ENCODE measurements around the gene ONECUT2.

The ONECUT2 gene

DNA sequence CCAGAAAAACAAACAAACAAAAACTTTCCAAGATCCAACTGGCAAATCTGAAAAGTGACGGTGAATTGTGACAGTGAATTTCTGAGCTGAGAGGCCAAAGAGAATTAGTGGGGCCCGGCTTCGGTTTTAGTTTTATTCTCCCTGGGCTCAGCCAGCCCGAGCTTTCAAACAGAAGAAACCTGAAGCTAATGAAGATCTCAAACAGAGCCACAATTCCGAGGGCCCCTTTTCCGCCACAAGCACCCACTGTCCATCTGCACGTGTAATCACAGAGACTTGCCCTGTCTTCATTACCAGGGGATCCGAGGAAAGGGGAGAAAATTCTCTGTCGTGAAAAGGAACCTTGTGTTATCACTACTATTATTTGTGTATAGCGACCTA lies 4.2 kb upstream of the ONECUT2 start:
- no peak for DNase-seq (ENCODE audit: low read depth in 2 of 2, low spot score in 1 of 2)

- no peak for DNase-seq (ENCODE audit: low read depth in 2 of 2, low spot score in 1 of 2)
Measured at GRCh38 chr18:57431467-57432080, 3.6 kb upstream of the ONECUT2 start.

DNA sequence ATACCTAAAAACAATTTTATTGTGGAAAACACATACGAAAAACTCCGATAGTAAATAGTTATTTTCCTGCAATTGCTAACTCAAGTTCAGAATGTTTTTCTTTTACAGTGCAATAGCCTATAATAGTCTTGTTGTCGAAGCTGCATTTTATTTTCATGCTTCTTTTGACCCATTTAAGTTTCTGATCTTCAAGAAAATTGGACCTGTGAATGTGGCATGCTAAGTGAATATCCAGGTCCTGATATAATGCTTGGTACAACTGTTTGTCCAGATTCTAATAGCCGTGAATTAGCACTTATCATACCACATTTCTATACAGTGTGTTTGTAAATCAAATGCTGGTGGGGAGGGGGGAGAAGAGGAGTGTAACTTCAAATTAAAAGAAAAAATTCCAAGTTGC lies 3.0 kb upstream of the ONECUT2 start:
- no peak for DNase-seq (ENCODE audit: low read depth in 2 of 2, low spot score in 1 of 2)

DNA sequence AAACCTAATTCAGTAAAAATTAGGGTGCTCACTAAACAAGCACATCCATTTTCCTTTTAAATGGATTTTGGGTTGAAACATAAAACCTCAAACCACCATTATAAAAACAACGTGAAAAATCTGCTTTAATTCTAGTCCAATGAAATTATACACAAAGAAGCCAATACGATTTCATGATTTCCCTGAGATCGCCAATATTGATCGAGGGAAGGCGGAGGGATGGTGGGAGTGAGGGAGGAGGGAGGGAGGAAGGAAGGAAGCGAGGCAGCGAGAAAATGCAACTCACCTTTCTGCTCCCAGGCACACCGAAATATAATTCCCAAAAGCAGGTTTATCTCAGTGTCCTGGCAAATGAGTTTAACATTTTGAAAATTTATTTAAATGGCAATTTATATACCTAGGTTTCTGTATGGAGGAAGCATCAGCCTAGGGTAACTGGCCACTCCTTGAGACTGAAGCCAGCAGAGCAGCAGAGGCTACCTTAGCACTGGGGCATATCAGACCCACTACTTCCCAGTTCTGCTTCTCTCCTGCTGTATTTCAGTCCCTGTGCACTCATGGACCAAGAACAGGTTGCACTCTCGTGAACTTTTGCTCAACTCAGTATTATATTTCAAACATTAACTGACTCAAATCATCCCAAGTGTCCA lies 2.3 kb upstream of the ONECUT2 start:
- DNase-seq (ENCODE audit: low read depth in 2 of 2, low spot score in 1 of 2) = no peak

- DNase-seq (ENCODE audit: low read depth in 2 of 2, low spot score in 1 of 2) = no peak
Measured at GRCh38 chr18:57433482-57433881, 1.7 kb upstream of the ONECUT2 start.

GRCh38 chr18:57433934-57434535 lies 1.1 kb upstream of the ONECUT2 start:
- no peak for DNase-seq (ENCODE audit: low read depth in 2 of 2, low spot score in 1 of 2)

DNA sequence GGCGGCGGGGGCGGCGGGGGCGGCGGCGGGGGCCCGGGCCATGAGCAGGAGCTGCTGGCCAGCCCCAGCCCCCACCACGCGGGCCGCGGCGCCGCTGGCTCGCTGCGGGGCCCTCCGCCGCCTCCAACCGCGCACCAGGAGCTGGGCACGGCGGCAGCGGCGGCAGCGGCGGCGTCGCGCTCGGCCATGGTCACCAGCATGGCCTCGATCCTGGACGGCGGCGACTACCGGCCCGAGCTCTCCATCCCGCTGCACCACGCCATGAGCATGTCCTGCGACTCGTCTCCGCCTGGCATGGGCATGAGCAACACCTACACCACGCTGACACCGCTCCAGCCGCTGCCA lies 644 bp downstream of the ONECUT2 start:
- DNase-seq (ENCODE audit: low read depth in 2 of 2, low spot score in 1 of 2) = no peak

DNA sequence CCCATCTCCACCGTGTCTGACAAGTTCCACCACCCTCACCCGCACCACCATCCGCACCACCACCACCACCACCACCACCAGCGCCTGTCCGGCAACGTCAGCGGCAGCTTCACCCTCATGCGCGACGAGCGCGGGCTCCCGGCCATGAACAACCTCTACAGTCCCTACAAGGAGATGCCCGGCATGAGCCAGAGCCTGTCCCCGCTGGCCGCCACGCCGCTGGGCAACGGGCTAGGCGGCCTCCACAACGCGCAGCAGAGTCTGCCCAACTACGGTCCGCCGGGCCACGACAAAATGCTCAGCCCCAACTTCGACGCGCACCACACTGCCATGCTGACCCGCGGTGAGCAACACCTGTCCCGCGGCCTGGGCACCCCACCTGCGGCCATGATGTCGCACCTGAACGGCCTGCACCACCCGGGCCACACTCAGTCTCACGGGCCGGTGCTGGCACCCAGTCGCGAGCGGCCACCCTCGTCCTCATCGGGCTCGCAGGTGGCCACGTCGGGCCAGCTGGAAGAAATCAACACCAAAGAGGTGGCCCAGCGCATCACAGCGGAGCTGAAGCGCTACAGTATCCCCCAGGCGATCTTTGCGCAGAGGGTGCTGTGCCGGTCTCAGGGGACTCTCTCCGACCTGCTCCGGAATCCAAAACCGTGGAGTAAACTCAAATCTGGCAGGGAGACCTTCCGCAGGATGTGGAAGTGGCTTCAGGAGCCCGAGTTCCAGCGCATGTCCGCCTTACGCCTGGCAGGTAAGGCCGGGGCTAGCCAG lies 1.2 kb downstream of the ONECUT2 start:
- DNase-seq (ENCODE audit: low read depth in 2 of 2, low spot score in 1 of 2) = no peak

DNA sequence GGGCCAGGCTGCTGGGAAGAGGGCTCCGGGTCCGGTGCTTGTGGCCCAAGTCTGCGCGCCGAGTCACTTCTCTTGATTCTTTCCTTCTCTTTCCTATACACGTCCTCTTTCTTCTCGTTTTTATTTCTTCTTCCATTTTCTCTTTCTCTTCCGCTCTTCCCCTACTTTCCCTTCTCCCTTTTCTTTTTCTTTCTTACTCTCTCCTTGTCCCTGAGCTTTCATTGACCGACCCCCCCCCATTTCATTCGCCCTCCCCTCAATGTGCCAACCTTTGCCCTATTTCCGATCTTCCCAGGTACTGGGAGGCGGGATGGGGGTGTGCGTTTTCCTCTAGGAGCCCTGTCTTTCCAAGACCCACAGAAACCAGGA lies 1.8 kb downstream of the ONECUT2 start:
- DNase-seq (ENCODE audit: low read depth in 2 of 2, low spot score in 1 of 2) = no peak

DNA sequence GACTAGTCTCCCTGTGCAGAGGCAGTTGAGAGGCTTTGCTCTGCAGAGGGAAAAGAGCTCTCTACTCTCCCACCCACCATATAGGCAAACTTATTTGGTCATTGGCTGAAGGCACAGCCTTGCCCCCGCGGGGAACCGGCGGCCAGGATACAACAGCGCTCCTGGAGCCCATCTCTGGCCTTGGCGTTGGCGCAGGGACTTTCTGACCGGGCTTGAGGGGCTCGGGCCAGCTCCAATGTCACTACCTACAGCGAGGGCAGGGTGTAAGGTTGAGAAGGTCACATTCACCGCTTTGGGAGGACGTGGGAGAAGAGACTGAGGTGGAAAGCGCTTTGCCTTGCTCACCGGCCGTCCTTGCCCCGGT lies 2.2 kb downstream of the ONECUT2 start:
- DNase-seq (ENCODE audit: low read depth in 2 of 2, low spot score in 1 of 2) = no peak

DNA sequence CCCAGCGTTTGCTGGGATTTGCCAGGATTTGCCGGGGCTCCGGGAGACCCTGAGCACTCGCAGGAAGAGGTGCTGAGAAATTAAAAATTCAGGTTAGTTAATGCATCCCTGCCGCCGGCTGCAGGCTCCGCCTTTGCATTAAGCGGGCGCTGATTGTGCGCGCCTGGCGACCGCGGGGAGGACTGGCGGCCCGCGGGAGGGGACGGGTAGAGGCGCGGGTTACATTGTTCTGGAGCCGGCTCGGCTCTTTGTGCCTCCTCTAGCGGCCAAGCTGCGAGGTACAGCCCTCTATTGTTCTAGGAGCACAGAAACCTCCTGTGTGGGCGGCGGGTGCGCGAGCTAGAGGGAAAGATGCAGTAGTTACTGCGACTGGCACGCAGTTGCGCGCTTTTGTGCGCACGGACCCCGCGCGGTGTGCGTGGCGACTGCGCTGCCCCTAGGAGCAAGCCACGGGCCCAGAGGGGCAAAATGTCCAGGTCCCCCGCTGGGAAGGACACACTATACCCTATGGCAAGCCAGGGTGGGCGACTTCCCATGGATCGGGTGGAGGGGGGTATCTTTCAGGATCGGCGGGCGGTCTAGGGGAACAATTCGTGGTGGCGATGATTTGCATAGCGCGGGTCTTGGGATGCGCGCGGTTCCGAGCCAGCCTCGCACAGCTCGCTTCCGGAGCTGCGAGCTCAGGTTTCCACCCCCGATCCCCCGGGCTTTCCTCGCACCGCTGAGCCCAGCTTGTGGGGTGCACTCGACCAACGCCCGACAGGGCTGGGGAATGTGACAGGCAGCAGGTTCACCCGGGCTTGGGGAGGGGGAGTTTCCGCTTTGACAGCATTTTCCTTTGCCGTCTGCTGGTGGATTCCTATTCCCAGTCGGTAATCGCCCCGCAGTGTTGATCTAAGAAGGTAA lies 2.8 kb downstream of the ONECUT2 start:
- DNase-seq (ENCODE audit: low read depth in 2 of 2, low spot score in 1 of 2) = no peak

GRCh38 chr18:57438743-57439608 lies 3.8 kb downstream of the ONECUT2 start:
- no peak for DNase-seq (ENCODE audit: low read depth in 2 of 2, low spot score in 1 of 2)

GRCh38 chr18:57439609-57439968 lies 4.4 kb downstream of the ONECUT2 start:
- DNase-seq (ENCODE audit: low read depth in 2 of 2, low spot score in 1 of 2) = no peak

- DNase-seq (ENCODE audit: low read depth in 2 of 2, low spot score in 1 of 2) = no peak
Measured at GRCh38 chr18:57439985-57440330, 4.8 kb downstream of the ONECUT2 start.

DNA sequence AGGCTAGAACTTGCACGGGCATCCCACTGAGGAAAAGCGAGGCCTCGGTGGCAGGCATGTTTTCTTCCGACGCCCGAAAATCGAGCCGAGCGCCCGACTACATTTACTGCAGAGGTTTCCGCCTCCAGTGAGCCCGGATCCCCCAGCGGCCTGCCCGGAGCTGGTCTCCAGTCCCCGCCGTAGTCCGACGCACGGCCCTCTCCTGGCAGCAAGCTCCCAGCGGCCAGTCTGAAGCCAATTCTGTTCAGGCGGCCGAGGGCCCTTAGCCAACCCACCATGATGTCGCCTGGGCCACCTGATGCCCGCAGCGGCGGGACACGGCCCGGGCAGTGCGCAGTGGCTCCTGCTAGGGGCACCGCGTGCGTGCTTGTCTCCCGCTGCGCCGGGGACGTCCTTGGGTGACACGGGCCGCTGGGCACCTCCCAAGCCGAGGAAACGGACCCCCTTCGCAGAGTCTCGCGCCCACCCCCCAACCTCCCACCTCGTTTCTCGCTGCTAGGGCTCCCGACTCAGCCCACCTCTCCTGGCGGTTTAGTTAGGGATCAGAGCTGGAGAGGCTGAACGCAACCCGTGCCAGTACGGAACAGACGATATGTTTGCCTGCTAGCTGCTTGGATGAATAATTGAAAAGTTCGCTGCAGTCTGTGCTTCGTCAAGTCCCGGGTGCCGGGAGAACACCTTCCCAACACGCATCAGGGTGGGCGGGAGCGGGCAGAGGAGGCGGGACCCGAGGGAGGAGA lies 5.3 kb downstream of the ONECUT2 start:
- no peak for DNase-seq (ENCODE audit: low read depth in 2 of 2, low spot score in 1 of 2)

- no peak for DNase-seq (ENCODE audit: low read depth in 2 of 2, low spot score in 1 of 2)
Measured at GRCh38 chr18:57441071-57441794, 6.1 kb downstream of the ONECUT2 start.

GRCh38 chr18:57443247-57443646 lies 8.1 kb downstream of the ONECUT2 start:
- no peak for DNase-seq (ENCODE audit: low read depth in 2 of 2, low spot score in 1 of 2)

GRCh38 chr18:57443702-57444101 lies 8.5 kb downstream of the ONECUT2 start:
- DNase-seq (ENCODE audit: low read depth in 2 of 2, low spot score in 1 of 2) = no peak

GRCh38 chr18:57444301-57444759 lies 9.2 kb downstream of the ONECUT2 start:
- no peak for DNase-seq (ENCODE audit: low read depth in 2 of 2, low spot score in 1 of 2)
